Activated CD4-positive, alpha-beta memory T cell treated with anti-CD3 and anti-CD28 coated beads, Interleukin-2, amount 10 ng/mL, durations not matched to agents 7 days and 5 days (primary cell): Measurements from ENCODE around the gene FNDC3B. TPM values are rescaled to one million over a fixed set of nuclear protein-coding genes. Genes with fewer than 3 reads are reported as not detected.
"Not testable (repeated sequence)": the region's sequence is repeated elsewhere in the genome, so short reads cannot be mapped to it uniquely, and the experiment has no call there.

Experiments used
- CTCF ChIA-PET: fragments of 350-600 bp; sonication (Branson Sonifier 250); formaldehyde crosslinking; loops from one replicate; lab custom pipeline; 2021; ENCODE audit warnings: antibody characterized with exemption, inconsistent platforms; lab: Charles Lee
- POLR2A ChIA-PET: fragments of 350-600 bp; sonication (Branson Sonifier 250); formaldehyde crosslinking; loops from one replicate; lab custom pipeline; 2021; ENCODE audit warnings: antibody characterized with exemption; lab: Charles Lee
- DNase-seq: peaks from one replicate; pipeline ENCODE4 v3.0.0-alpha.2; 2020
- H3K27ac Mint-ChIP-seq: one replicate; pipeline ENCODE4 v1.8.0; 2021; ENCODE audit warnings: mild to moderate bottlenecking, mixed read lengths
- H3K27me3 Mint-ChIP-seq: one replicate; pipeline ENCODE4 v1.8.0; 2021; ENCODE audit warnings: mixed read lengths
- H3K36me3 Mint-ChIP-seq: one replicate; pipeline ENCODE4 v1.8.0; 2021; ENCODE audit warnings: low read depth, mixed read lengths
- H3K4me1 Mint-ChIP-seq: one replicate; pipeline ENCODE4 v1.8.0; 2021; ENCODE audit warnings: mixed read lengths
- H3K4me3 Mint-ChIP-seq: one replicate; pipeline ENCODE4 v1.8.0; 2021; ENCODE audit warnings: mild to moderate bottlenecking, mixed read lengths
- H3K9me3 Mint-ChIP-seq: one replicate; pipeline ENCODE4 v1.8.0; 2021; ENCODE audit warnings: mixed read lengths
- total RNA-seq, 2 experiments: library from RNA; stranded (reverse); gene quantifications; one replicate each; pipeline ENCODE4 v1.2.3, GENCODE V29; 2021

The FNDC3B gene
- total RNA-seq, 2 experiments from 2014 or later, result 21.6 to 21.8 TPM

DNA sequence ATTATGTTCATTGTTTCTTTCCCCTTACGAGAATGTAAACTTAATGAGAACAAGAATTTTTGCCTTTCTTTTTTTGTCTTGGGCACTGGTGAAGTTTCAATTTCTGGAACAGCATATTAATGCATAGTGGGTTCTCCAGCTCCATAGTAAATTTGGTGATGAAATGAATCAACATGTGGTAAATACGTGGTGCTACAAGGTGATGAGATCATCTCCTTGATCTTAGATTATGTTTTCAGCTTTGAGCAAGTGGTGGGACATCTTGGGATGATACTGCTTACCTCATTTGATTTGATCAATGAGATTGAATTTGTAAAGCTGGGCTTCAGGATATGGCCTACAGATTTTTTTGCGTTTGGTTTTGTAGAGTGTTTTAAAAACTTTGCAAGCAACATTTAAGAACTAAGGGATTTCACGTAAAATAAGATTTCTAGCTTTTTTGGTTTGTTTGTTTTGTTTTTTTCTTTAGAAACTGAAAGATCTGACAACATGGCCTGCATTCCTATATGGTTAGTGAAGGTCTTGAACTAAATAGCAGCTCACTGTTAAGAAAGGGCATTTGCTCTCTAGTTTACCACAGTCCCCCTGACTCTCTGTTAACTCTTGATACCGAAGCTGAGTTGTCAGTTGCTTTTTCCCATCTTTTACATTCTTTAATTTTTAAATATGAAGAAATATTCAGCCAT lies 45.6 kb downstream of the FNDC3B start:
- Mint-ChIP-seq H3K4me1 (peaks cover 42% of the 10 kb centered on the region), H3K9me3 (peaks cover 3% of the 10 kb centered on the region), H3K4me3 (no peak overlapping the region), H3K27me3 (no peaks in the 10 kb centered on the region), H3K36me3 (peaks cover 31% of the 10 kb centered on the region), H3K27ac (peak overlapping the region; percentile 7)
- no peak for DNase-seq
- POLR2A ChIA-PET, result interaction anchor here (1.0 to 6.0 kb wide), 3 partner anchors 11 to 45 kb away, joined by 3 to 57 read pairs (median 3); no protein-coding TSS in a partner anchor
- CTCF ChIA-PET, result interaction anchor here (0.8 to 1.3 kb wide), 3 partner anchors 45 to 247 kb away, joined by 3 read pairs; no protein-coding TSS in a partner anchor

DNA sequence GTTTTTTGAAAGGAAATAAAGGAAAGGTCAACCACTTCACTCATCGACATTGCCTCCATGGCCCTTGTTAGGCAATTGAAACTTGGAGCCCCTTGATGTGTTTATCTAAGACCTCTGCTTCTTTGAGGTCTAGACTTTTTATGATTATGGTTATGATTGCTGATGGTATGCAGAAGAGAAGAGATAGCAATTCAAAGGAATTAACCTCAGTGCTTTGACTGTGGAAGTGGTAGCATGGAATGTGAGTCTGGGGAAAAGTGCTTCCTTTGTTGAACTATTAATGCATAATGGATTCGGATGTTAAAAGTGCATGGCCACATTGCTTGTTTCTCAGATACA lies 46.1 kb downstream of the FNDC3B start:
- no peak for DNase-seq
- peaks cover 45% of the 10 kb centered on the region for H3K4me1 Mint-ChIP-seq
- peaks cover 32% of the 10 kb centered on the region for H3K36me3 Mint-ChIP-seq
- no peaks in the 10 kb centered on the region for H3K27me3 Mint-ChIP-seq
- ChIA-PET POLR2A (interaction anchor here (1.0 to 6.0 kb wide), 3 partner anchors 11 to 45 kb away, joined by 3 to 57 read pairs (median 3); no protein-coding TSS in a partner anchor), CTCF (interaction anchor here (1.1 kb wide), 1 partner anchor 50 kb away, joined by 3 read pairs; no protein-coding TSS in a partner anchor)
- no peak overlapping the region for H3K27ac Mint-ChIP-seq
- H3K4me3 Mint-ChIP-seq, result no peak overlapping the region
- peaks cover 3% of the 10 kb centered on the region for H3K9me3 Mint-ChIP-seq

DNA sequence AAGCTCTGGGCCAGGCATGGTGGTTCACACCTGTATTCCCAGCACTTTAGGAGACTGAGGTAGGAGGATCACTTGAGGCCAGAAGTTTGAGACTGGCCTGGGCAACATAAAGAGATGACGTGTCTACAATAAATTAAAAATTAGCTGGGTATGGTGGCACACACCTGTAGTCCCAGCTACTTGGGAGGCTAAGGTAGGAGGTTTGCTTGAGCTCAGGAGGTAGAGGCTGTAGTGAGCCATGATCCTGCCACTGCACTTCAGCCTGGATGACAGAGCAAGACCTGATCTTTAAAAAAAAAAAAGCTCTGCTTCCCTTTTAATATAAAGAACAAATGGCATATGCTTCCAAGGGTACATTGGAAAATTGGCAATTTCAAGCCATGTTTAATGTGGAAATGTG lies 46.7 kb downstream of the FNDC3B start:
- POLR2A ChIA-PET, result interaction anchor here (1.4 to 6.0 kb wide), 2 partner anchors 10 to 20 kb away, joined by 3 to 57 read pairs; no protein-coding TSS in a partner anchor
- no peaks in the 10 kb centered on the region for H3K27me3 Mint-ChIP-seq
- no peak for DNase-seq
- no peak overlapping the region for H3K4me3 Mint-ChIP-seq
- CTCF ChIA-PET, result interaction anchor here (2.5 kb wide), 1 partner anchor 17 kb away, joined by 8 read pairs; no protein-coding TSS in a partner anchor
- H3K36me3 Mint-ChIP-seq, result peaks cover 32% of the 10 kb centered on the region
- peaks cover 45% of the 10 kb centered on the region for H3K4me1 Mint-ChIP-seq
- H3K9me3 Mint-ChIP-seq, result peaks cover 3% of the 10 kb centered on the region
- H3K27ac Mint-ChIP-seq, result no peak overlapping the region

DNA sequence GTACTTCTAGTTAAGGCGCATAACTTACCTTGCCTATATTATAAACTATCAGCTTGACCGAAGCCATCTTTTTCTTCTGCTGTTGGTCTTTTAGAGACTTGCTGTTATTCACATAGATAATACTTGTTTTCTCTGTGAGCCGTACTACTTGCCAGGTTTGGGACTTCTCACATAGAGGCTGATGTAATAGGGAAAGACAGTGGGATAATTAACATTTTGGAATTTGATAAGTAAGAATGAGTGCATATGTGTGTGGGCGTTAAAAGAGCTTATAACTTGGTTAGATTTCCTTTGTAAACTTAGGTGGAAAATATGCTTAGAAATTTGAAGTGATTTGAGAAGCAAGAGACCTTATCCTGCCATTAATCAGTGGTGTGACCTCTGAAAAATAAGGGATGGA lies 47.8 kb downstream of the FNDC3B start:
- Mint-ChIP-seq H3K9me3 (peaks cover 3% of the 10 kb centered on the region), H3K4me1 (peaks cover 53% of the 10 kb centered on the region), H3K36me3 (peaks cover 32% of the 10 kb centered on the region), H3K4me3 (no peak overlapping the region), H3K27ac (peak overlapping the region; percentile 83), H3K27me3 (no peaks in the 10 kb centered on the region)
- ChIA-PET CTCF (interaction anchor here (1.6 to 2.5 kb wide), 3 partner anchors 15 to 48 kb away, joined by 6 to 8 read pairs (median 6); no protein-coding TSS in a partner anchor), POLR2A (interaction anchor here (0.9 to 6.0 kb wide), 5 partner anchors 19 to 48 kb away, joined by 3 to 57 read pairs (median 5); partner anchors contain the start of gene FNDC3B)
- DNase-seq, result no peak

DNA sequence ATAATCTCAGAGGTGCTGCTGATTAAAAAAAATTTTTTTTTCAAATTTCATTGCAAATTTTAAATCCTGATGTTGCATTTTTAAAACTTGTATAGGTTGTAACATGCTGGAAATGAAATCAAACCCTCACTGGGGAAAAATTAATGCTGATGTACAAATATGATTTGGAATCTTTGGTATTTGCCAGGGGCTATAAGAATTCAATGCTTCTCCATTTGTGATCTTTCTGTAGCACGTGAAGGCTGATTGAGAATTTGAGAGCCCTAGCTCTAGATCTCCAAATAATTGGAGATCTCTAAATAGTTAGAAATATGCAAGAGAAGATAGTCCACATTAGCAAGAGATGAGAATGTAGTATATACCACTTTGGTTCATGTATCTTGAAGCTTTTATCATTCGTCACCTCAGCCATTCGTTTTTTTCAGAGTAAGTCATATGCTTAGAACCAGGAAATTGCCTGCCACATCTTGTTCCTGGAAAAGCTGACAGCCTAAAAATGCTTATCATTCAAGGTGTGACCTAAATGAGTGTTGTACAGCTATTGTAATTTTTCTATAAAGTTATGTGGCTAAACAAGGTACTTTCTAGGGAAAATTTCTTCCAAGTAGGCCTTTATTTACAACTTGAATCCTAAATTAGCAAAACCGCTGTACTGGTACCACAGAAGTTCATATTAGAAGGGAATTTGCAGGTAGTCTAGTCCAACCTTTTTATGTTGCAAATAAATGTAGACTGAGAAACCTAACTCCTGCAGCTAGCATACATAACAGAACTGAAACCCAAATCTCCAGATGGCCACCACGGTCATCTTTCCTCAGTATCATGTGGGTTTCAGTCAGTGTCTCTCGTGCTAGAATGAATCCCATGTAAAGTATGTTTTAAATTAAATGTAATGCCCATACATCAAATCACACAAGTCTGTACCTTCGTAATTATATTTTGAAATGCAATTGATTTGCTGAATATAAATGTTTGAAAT lies 48.5 kb downstream of the FNDC3B start:
- H3K4me3 Mint-ChIP-seq, result no peak overlapping the region
- POLR2A ChIA-PET, result interaction anchor here (0.9 to 6.0 kb wide), 5 partner anchors 18 to 49 kb away, joined by 3 to 57 read pairs (median 5); partner anchors contain the start of gene FNDC3B
- CTCF ChIA-PET, result interaction anchor here (0.6 to 2.5 kb wide), 6 partner anchors 15 to 204 kb away, joined by 3 to 8 read pairs (median 6); no protein-coding TSS in a partner anchor
- H3K27me3 Mint-ChIP-seq, result no peaks in the 10 kb centered on the region
- peaks cover 33% of the 10 kb centered on the region for H3K36me3 Mint-ChIP-seq
- peaks cover 3% of the 10 kb centered on the region for H3K9me3 Mint-ChIP-seq
- H3K4me1 Mint-ChIP-seq, result peaks cover 50% of the 10 kb centered on the region
- peak; percentile 29 for DNase-seq
- peak overlapping the region; percentile 83 for H3K27ac Mint-ChIP-seq

DNA sequence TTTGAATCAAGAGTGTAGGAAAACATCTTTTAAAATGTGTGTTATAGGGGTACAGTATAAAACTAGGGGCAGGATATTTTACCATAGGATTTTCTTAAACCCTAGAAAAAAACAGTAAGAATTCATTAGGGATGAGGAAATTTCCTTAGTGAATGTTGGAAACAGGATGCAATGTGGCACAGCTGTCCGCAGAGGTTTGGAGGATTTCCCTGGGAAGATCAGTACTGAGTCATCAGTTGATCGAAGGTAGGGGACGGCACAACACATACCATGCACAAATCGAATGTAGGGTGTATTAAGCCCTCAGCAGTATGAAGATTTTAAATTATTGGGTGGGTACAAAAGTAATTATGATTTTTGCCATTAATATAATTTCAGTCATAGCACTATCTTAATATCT lies 49.9 kb downstream of the FNDC3B start:
- Mint-ChIP-seq H3K4me3 (no peak overlapping the region), H3K9me3 (peaks cover 3% of the 10 kb centered on the region), H3K27me3 (no peaks in the 10 kb centered on the region), H3K27ac (no peak overlapping the region), H3K4me1 (peaks cover 50% of the 10 kb centered on the region), H3K36me3 (peaks cover 24% of the 10 kb centered on the region)
- no peak for DNase-seq
- CTCF ChIA-PET, result interaction anchor here (1.7 to 2.3 kb wide), 2 partner anchors 18 to 46 kb away, joined by 6 to 7 read pairs; no protein-coding TSS in a partner anchor
- POLR2A ChIA-PET, result interaction anchor here (2.0 to 6.0 kb wide), 2 partner anchors 17 to 43 kb away, joined by 8 to 57 read pairs; no protein-coding TSS in a partner anchor

DNA sequence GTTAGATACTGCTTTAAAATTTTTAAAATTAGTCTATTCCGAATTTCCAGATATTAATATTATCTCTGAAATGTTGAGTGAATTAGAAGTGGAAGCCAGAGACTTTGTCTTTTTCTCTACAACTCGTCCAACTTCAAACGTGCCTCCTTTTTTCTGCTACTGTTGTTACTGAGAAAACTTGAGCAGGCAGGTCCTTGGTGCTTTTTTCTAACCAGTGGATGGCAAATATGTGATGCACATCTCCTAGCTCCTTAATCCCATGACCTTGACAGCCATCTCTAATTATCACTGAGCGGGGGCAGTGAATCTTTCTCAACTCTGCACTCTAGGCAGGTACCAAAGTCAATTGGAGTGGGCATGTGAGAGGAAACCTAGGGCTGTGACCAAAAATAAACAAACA lies 50.7 kb downstream of the FNDC3B start:
- Mint-ChIP-seq H3K4me3 (no peak overlapping the region), H3K36me3 (peaks cover 21% of the 10 kb centered on the region), H3K27me3 (no peaks in the 10 kb centered on the region), H3K9me3 (peaks cover 3% of the 10 kb centered on the region), H3K27ac (no peak overlapping the region), H3K4me1 (peaks cover 51% of the 10 kb centered on the region)
- POLR2A ChIA-PET, result no interaction called here
- CTCF ChIA-PET, result no interaction called here
- DNase-seq, result no peak

DNA sequence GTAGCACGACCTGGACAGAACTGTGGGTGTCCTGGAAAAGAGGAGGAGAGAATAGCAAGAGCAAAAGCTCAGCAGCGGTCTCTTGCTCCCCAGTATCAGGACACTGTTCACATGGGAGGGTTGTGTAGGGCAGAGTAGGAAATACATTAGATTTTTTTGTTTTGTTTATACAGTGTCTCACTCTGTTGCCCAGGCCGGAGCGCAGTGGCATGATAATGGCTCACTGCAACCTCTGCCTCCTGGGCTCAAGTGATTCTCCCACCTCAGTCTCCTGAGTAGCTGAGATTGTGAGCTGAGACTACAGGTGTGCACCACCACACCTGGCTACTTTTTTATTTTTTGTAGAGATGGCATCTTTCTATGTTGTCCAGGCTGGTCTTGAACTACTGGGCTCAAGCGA lies 53.3 kb downstream of the FNDC3B start:
- Mint-ChIP-seq H3K36me3 (peaks cover 11% of the 10 kb centered on the region), H3K27me3 (no peaks in the 10 kb centered on the region), H3K9me3 (peaks cover 2% of the 10 kb centered on the region), H3K4me1 (peaks cover 47% of the 10 kb centered on the region), H3K4me3 (no peak overlapping the region), H3K27ac (no peak overlapping the region)
- POLR2A ChIA-PET, result interaction anchor here (0.8 to 1.0 kb wide), 2 partner anchors 11 to 47 kb away, joined by 3 read pairs; no protein-coding TSS in a partner anchor
- no peak for DNase-seq
- CTCF ChIA-PET, result interaction anchor here (1.4 kb wide), 1 partner anchor 9 kb away, joined by 3 read pairs; no protein-coding TSS in a partner anchor

DNA sequence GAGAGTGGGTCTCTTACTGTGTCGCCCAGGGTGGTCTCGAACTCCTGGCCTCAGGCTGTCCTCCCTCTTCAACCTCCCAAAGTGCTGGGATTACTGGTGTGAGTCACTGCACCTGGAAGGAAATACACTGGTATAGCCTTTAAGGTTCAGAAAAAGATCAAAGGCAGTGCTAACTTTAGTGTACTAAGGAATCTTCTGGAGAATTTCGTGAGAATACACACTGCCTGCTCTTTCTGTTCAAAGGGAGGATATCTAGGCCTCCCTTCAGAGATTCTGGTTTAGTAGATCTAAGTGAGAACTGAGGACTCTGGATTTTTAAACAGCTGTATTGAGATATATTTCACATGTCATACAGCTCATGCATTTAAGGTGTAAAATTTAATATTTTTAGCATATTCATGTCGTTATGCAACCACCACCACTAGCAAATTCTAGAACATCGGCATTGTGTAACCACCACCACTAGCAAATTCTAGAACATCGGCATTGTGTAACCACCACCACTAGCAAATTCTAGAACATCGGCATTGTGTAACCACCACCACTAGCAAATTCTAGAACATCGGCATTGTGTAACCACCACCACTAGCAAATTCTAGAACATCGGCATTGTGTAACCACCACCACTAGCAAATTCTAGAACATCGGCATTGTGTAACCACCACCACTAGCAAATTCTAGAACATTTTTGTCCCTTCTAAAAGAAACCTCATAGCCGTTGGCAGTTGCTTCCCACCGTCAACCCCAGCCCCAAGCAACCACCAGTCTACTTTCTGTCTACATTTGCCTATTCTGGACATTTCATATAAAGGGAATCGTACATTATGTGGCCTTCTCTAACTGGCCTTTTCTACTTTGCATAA lies 54.4 kb downstream of the FNDC3B start:
- peaks cover 40% of the 10 kb centered on the region for H3K4me1 Mint-ChIP-seq
- H3K4me3 Mint-ChIP-seq, DNase-seq, H3K27ac Mint-ChIP-seq, POLR2A ChIA-PET, H3K9me3 Mint-ChIP-seq, H3K27me3 Mint-ChIP-seq: not testable (repeated sequence)
- CTCF ChIA-PET, result interaction anchor here (1.8 kb wide), 1 partner anchor 10 kb away, joined by 6 read pairs; no protein-coding TSS in a partner anchor
- peaks cover 12% of the 10 kb centered on the region for H3K36me3 Mint-ChIP-seq

DNA sequence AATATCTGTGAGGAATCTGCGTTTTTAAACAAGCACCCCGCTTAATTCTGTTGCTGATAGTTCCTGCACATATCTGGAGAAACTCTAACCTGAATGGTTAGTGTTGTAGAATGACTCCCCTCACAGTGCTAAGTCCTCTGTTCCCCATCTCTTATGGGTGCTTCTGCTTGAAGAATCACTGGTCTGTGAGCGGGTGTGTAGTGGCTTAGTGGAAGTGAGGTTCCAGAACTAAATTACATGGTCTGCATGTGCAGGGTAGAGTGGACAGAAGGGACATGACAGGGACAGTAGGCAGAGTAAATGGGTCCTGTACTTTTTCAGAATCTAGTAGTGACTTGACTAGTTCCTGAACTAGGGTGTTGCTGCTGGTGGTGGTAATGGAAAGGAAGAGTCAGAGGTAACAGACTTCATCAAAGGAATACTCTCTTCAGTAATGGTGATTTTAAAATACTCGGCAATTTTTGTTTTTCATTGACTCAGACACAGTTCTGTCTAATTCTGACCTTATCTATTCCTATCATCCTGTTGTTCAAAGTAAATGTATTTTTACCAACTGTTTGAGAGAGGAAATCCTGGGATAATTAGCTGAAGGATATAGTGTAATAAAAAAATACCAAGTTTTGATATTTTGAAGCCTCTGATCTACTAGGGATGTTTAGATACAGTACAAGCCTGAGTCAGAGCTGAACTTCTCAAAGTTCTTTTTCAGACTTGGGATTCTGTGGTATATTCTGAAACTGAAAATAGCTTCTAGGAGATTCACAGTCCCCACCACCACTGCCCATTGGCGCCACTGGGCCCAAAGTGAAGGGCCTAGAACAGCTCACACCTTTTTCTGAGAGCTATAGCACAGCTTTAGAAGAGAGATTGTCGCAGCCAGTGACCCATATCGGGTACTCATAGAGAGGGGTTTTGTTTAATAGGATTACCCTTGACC lies 55.5 kb downstream of the FNDC3B start:
- POLR2A ChIA-PET, result interaction anchor here (0.8 to 1.1 kb wide), 3 partner anchors 12 to 37 kb away, joined by 3 to 12 read pairs (median 5); no protein-coding TSS in a partner anchor
- Mint-ChIP-seq H3K4me3 (no peak overlapping the region), H3K36me3 (peaks cover 12% of the 10 kb centered on the region), H3K27me3 (no peaks in the 10 kb centered on the region), H3K9me3 (peaks cover 2% of the 10 kb centered on the region), H3K4me1 (peaks cover 43% of the 10 kb centered on the region), H3K27ac (peak overlapping the region; percentile 53)
- CTCF ChIA-PET, result interaction anchor here (1.1 to 1.8 kb wide), 2 partner anchors 9 to 12 kb away, joined by 3 to 6 read pairs; no protein-coding TSS in a partner anchor
- DNase-seq, result peak; percentile 53
